AG10803 (cell line): ENCODE results near the gene SPANXD.
"Not testable (repeated sequence)": the region's sequence is repeated elsewhere in the genome, so short reads cannot be mapped to it uniquely, and the experiment has no call there.

Experiments
- DNase-seq: peaks from one replicate; pipeline ENCODE4 v3.0.0; 2010; ENCODE audit warnings: low read depth
- H3K4me3 ChIP-seq: 2 replicates; pipeline ENCODE4 v1.5.1; 2011; ENCODE audit warnings: mild to moderate bottlenecking, low read length, control low read depth
- CTCF ChIP-seq: conservative IDR thresholded peaks from 2 replicates; pipeline ENCODE4 v1.5.1; 2011; ENCODE audit warnings: mild to moderate bottlenecking, low read length, control low read depth, inconsistent platforms

SPANXD gene

GRCh38 chrX:141698639-141699038, at the start of gene SPANXD:
SPANXD (minus strand) TSS chrX:141698739; CDS start chrX:141698405, 334 bp downstream.
- DNase-seq, H3K4me3 ChIP-seq: not testable (repeated sequence)

GRCh38 chrX:141742666-141743065, 44.1 kb upstream of the SPANXD start:
- no peak overlapping the region for H3K4me3 ChIP-seq
- no peak for DNase-seq
- TF ChIP-seq CTCF = no peak

GRCh38 chrX:141736656-141737055, 38.1 kb upstream of the SPANXD start:
- H3K4me3 ChIP-seq = no peak overlapping the region
- TF ChIP-seq CTCF = no peak
- no peak for DNase-seq

- H3K4me3 ChIP-seq = no peak overlapping the region
- TF ChIP-seq CTCF = no peak
- DNase-seq = no peak
Measured at GRCh38 chrX:141733371-141733770, 34.8 kb upstream of the SPANXD start.

GRCh38 chrX:141732031-141732430, 33.5 kb upstream of the SPANXD start:
- no peak for TF ChIP-seq CTCF
- no peak overlapping the region for H3K4me3 ChIP-seq
- DNase-seq = peak; percentile 3

GRCh38 chrX:141724186-141724585, 25.6 kb upstream of the SPANXD start:
- TF ChIP-seq CTCF = no peak
- H3K4me3 ChIP-seq = no peak overlapping the region
- no peak for DNase-seq

GRCh38 chrX:141714680-141715079, 16.1 kb upstream of the SPANXD start:
- DNase-seq = no peak
- TF ChIP-seq CTCF = no peak
- H3K4me3 ChIP-seq = no peak overlapping the region

- no peak for TF ChIP-seq CTCF
- no peak for DNase-seq
- H3K4me3 ChIP-seq = no peak overlapping the region
Measured at GRCh38 chrX:141701072-141701471, 2.5 kb upstream of the SPANXD start.
